Activated T-helper 1 cell treated with Interleukin-2 at 50 U/mL for 16 hours (primary cell): ENCODE measurements around the gene MDM1.

Experiments used
- DNase-seq: peaks from one replicate; pipeline ENCODE4 v3.0.0-alpha.2; 2020; ENCODE audit warnings: low read depth

MDM1 gene

GRCh38 chr12:68272732-68273131 is 59.4 kb downstream of the MDM1 start:
- DNase-seq, result no peak

DNA sequence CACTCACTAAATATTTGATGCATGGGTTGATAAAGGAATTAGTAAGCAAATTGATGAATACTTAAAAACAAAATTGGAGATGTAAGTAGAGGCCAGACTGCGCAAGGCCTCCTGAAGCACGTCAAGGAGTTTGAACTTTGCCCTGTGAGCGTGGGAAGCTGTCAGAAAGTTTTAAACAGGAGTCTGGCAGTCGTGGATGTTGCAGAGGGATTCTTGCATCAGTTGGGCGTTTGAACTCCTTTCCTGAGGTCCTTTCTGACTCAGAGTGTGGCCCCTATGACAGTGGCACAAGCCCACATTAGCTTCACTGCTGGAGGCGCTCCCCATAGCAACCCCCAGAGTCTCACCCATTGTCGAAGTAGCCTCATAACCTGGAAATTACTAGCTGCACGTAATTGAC is 60.8 kb downstream of the MDM1 start:
- no peak for DNase-seq

DNA sequence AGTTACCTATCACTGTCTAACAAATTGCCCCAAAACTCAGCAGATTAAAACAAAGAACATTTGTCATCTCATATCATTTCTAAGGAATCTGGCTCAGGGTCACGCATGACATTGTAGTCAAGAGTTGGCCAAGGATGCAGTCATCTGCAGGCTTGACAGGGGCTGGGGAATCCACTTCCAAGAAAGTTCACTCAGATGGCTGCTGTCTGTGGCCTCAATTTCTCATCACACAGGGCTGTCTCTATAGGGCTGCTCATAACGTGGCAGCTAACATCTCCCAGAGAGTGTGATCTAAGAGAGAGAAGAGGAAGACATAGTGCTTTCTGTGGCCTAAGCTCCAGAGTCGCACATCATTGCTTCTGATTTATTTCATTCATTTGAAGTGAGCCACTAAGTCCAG is 61.8 kb downstream of the MDM1 start:
- no peak for DNase-seq

DNA sequence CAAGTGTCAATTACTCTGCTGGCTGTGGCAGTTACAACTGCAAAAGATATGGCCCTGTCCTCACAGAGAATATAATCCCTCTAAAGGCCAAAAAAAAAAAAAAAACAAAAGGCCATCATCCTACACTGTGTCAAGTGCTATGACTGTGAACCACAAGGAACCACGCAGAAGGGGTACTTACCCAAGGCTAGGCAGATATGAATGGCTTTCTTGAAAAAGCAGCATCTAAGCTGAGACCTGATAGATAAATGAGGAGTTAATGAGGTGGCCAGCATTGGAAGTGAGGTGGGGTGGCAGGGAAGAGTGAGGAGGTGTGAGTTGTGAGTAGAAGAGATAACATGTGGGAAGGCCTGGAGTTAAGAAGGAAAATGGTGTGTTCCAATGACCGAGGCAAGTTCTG is 62.4 kb downstream of the MDM1 start:
- no peak for DNase-seq

DNA sequence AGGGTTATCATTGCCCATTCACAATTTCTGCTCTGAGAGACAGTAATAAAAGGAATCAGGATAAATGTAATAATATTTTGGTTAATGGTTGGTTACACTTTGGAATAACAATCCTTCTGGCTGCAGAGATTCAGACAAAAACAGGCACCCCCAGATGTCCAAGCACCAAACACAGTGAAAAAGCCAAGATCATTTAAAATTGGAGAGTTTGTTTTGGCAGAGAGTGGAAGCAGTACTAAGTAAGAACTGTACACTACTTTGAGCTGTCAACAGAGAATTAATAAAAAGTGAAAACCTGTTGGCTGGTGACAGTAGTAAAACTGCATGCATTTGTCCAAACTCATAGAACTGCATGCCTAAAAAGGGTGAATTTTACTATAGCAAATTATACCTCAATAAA is 63.2 kb downstream of the MDM1 start:
- DNase-seq, result no peak

- DNase-seq, result no peak
Measured at GRCh38 chr12:68267892-68268396, 64.2 kb downstream of the MDM1 start.

GRCh38 chr12:68264857-68265256 is 67.3 kb downstream of the MDM1 start:
- DNase-seq, result no peak

DNA sequence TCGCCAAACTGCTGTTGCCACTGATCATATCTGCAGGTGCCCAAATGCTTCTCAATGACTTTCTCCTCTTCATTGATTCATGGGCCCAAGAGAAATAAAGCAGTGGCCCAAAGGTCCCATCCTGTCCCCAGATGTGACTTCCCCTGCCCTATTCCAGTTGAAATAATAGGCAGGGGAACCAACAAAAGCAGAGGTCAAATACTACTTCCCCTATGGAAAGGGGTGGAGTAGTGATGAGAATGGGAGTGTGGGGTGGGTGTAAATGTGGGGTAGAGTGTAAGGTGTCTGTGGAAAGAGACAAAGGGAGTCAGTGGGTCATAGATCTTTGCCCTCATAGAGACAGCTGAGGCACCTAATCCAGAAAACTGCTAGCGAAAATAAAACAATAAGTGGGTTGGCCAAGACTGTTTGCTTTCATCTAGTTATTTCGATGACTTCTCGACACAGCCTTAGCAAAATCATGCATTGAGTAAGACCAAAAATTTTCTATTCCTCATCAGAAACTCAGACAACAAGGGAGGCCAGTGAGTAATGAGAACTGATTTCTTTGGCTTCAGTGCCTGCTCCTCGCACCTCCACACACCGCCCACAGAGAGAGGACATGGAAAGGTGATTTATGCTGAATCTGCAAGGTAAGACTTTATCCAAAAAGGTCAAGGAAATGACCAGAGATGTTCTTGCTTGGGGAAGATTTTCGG is 67.9 kb downstream of the MDM1 start:
- no peak for DNase-seq

- no peak for DNase-seq
Measured at GRCh38 chr12:68263366-68263765, 68.8 kb downstream of the MDM1 start.

GRCh38 chr12:68261896-68262295 is 70.3 kb downstream of the MDM1 start:
- no peak for DNase-seq

GRCh38 chr12:68260153-68260552 is 72.0 kb downstream of the MDM1 start:
- DNase-seq, result no peak

DNA sequence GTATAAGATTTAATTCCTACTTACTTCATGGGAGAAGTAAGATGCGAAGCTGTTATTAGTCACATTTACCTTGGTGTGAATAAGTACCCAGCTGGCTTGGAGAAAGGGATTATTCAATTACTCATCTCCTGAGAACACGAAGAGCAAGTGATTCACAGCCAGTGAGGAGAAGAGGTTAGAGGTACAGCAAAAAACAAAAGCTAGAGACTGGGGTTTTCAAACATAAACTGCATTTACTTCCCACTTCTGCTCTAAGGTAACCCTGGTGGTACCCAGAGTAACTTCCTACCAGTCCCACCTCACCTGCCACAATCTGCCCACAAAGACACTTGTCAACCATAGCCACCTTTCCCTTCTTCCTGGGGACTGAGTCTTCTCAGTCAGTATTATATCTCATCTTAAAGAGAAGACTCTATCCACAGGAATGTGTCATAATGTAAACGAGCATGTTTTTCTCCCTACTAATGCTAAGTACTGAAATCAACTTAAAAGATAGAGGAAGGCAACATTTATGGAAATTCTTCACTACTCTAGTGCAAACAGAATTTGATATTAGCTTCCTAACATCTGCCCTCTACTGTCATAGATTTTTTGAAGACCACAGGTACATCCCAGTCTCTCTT is 72.7 kb downstream of the MDM1 start:
- no peak for DNase-seq

DNA sequence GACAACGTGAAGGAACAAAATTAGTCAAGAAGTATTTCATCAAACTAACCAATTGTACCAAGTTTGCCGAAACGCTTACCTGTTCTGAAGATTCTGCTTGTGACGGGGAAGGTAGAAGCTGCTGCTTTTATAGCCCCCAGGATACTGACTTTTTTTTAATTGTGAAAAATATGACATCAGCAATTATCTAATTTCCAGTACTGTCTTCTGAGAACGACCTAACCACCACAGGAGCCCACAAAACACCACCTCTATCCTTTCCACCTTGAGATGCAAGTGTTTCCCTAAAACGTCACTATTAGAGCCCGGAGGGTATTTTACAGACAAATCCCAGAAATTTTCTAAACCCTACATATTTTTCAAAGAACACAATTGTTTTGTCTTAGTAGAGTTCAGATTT is 78.7 kb downstream of the MDM1 start, which contains the start of gene IL22:
Gene IL22, minus strand, starts transcription at position 101 of the 400 bp plus-strand sequence. CDS start 156 bp downstream, outside the sequence.
- no peak for DNase-seq

DNA sequence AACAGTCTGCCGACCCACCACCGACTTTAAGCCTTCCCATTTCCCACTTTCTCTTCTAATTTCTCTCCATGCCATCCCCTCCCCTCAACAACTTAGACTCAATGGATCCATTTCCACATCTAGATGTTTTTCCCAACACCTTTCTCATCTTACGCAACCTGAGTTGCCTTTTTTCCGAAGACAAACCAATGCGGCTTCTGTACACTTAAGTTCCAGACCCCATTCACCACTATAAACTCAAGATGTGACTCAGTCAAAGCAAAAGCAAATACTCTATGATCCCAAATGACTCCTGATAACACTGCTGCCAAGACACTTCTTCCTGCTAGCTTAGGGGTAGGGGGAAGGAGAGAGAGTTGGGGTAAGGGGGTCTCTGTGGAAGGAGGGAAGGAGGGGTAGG is 80.1 kb downstream of the MDM1 start:
- no peak for DNase-seq

GRCh38 chr12:68250454-68250853 is 81.7 kb downstream of the MDM1 start:
- DNase-seq, result no peak

- DNase-seq, result no peak
Measured at GRCh38 chr12:68247785-68248184, 84.4 kb downstream of the MDM1 start.

DNA sequence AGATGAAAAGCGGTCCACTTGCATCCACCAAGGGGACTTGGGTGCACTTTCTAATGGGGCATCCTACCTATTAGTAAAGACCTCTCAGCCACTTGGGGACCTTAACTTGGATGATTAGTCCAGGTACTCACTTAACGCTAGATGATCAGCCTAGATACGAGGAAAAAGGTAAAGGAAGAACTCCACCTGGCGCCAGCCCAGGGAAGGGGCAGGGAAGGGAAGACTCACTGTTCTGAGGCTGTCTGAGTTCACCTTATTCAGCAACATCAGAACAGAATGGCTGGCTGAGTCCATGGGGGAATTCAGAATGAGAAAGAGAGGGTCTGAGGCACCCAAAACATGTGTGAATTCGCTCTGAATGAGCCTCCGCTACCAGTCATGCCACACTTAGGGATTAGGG is 85.8 kb downstream of the MDM1 start:
- DNase-seq, result no peak

- DNase-seq, result no peak
Measured at GRCh38 chr12:68245180-68246021, 86.8 kb downstream of the MDM1 start.
